ENCODE results near the gene GPHN.

Gene GPHN

GRCh38 chr14:67079846-67080245 lies 571.9 kb downstream of the GPHN start:
- H3K4me3 ChIP-seq (ENCODE audit: low read depth in 1 of 2, low read length in 1 of 2): no peak overlapping the region

GRCh38 chr14:67108230-67108629 lies 600.3 kb downstream of the GPHN start:
- Histone ChIP-seq H3K4me1 (ENCODE audit: control insufficient read depth in 1 of 2, insufficient read depth in 1 of 2, low read depth in 1 of 2, low read length in 1 of 2) (no peaks in the 10 kb centered on the region), H3K36me3 (no peaks in the 10 kb centered on the region), H3K9me3 (no peaks in the 10 kb centered on the region), H3K27me3 (no peaks in the 10 kb centered on the region), H3K4me3 (ENCODE audit: low read depth in 1 of 2, low read length in 1 of 2) (no peak overlapping the region), H3K27ac (no peak overlapping the region)
- no peak for TF ChIP-seq CTCF (IDR thresholded peaks at IDR 0.05)

More at GRCh38 chr14:67079846-67080245, 571.9 kb downstream of the GPHN start:
- TF ChIP-seq CTCF (IDR thresholded peaks at IDR 0.05): no peak
- H3K9me3 ChIP-seq: no peaks in the 10 kb centered on the region
- no peak overlapping the region for H3K27ac ChIP-seq
- H3K27me3 ChIP-seq: no peaks in the 10 kb centered on the region
- H3K36me3 ChIP-seq: no peaks in the 10 kb centered on the region
- no peaks in the 10 kb centered on the region for H3K4me1 ChIP-seq (ENCODE audit: control insufficient read depth in 1 of 2, insufficient read depth in 1 of 2, low read depth in 1 of 2, low read length in 1 of 2)

GRCh38 chr14:67111022-67111421 lies 603.1 kb downstream of the GPHN start:
- Histone ChIP-seq H3K4me3 (ENCODE audit: low read depth in 1 of 2, low read length in 1 of 2) (no peak overlapping the region), H3K27me3 (no peaks in the 10 kb centered on the region), H3K27ac (no peak overlapping the region), H3K36me3 (no peaks in the 10 kb centered on the region), H3K4me1 (ENCODE audit: control insufficient read depth in 1 of 2, insufficient read depth in 1 of 2, low read depth in 1 of 2, low read length in 1 of 2) (no peaks in the 10 kb centered on the region), H3K9me3 (no peaks in the 10 kb centered on the region)
- no peak for TF ChIP-seq CTCF (IDR thresholded peaks at IDR 0.05)

- Histone ChIP-seq H3K36me3 (no peaks in the 10 kb centered on the region), H3K27ac (no peak overlapping the region), H3K9me3 (no peaks in the 10 kb centered on the region), H3K4me1 (ENCODE audit: control insufficient read depth in 1 of 2, insufficient read depth in 1 of 2, low read depth in 1 of 2, low read length in 1 of 2) (no peaks in the 10 kb centered on the region), H3K27me3 (no peaks in the 10 kb centered on the region), H3K4me3 (ENCODE audit: low read depth in 1 of 2, low read length in 1 of 2) (no peak overlapping the region)
- no peak for TF ChIP-seq CTCF (IDR thresholded peaks at IDR 0.05)
These were observed 604.4 kb downstream of the GPHN start for GRCh38 chr14:67112344-67112743.

GRCh38 chr14:67127174-67127573 lies 619.2 kb downstream of the GPHN start:
- H3K36me3 ChIP-seq: no peaks in the 10 kb centered on the region
- no peak overlapping the region for H3K27ac ChIP-seq

More at GRCh38 chr14:67127174-67127573, 619.2 kb downstream of the GPHN start:
- H3K9me3 ChIP-seq: no peaks in the 10 kb centered on the region
- H3K27me3 ChIP-seq: no peaks in the 10 kb centered on the region
- TF ChIP-seq CTCF (IDR thresholded peaks at IDR 0.05): no peak
- no peaks in the 10 kb centered on the region for H3K4me1 ChIP-seq (ENCODE audit: control insufficient read depth in 1 of 2, insufficient read depth in 1 of 2, low read depth in 1 of 2, low read length in 1 of 2)
- H3K4me3 ChIP-seq (ENCODE audit: low read depth in 1 of 2, low read length in 1 of 2): no peak overlapping the region
